HG02938 (cell line): ENCODE results near the gene SEMA4D.

Source experiments
- ATAC-seq: cut with Tn5 transposase; IDR thresholded peaks from one replicate; pipeline ENCODE4 v1.9.1; 2021; ENCODE audit warnings: mild to moderate bottlenecking, moderate library complexity; ENCODE audit not compliant: unreplicated experiment

SEMA4D gene

DNA sequence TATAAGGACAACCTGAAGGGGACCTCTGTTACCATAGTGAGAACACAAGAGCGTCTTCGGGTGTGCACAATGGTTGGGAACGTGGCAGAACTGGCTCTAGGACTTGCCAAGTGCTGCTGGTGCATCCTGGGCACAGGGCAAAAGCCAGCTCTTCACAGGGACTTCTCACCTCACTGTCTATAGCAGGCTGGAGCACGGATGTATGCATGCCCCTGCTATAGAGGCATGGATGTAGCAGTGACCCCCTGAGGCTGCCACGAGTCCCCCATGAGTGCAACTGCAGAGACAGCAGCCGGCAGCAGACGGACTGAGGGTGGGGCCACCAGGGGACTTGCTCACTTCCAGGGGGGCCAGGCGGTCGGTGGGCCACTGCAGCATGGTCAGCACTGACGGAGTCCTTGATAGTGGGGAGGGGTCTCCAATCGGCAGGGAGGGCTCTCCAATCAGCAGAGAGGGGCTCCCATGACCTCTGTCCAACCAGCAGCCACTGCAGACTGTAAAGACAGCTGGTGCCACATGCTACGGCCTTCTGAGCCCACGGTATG, 64.9 kb downstream of the SEMA4D start:
- ATAC-seq, result no peak

DNA sequence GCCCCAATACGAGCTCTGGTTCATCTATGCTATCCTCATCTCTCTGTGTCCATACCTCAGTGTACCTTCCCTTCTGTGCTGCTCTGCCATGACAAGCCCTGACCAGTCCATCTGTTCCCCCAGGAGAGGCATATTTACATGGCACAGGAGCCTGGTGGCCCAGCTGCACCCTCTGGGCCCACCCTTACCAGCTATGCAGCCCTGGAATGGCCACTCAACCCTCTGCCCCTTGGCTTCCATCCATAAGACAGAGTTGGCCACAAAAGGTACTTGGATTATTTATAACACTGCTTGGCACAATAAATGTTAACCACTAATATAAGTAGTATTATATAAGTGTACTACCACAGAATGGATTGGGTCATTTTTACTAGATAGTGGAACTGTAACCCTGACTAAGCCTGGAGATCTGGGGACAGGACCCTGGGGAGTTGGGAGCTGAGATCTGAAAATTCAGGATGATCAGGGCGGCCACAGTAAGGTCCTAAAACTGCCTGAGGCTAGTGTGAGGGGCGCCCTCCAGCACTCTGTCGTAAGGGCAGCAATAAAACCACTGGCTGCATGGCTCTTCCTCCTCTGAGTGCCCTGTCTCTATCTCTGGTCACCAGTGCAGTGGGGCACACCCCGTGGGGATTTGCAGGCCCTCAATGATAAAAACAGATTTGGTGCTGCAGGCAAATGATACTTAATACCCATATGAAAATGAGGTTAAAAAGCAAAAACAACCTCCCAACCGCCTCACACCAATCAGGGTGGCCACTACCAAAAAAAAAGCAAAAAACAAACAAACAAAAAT, 65.8 kb downstream of the SEMA4D start:
- no peak for ATAC-seq

DNA sequence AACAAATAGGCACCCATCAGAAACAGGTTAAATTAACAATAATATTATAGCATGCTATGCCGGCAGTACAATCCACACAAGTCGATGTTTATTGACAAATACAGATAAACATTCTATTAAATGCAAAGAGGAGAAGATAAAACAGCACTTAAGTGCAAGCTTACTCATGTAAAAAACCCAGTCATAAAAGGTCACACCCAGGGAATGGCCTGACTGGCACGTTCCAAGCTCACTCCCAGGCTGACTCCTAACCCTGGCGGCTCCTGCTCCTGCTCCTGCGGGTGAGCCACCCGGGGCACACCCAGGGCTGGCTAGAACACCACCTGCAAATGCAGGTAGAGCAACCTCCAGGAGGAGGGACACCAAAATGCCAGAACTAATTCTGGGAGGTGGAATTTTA, 66.9 kb downstream of the SEMA4D start:
- ATAC-seq, result no peak

DNA sequence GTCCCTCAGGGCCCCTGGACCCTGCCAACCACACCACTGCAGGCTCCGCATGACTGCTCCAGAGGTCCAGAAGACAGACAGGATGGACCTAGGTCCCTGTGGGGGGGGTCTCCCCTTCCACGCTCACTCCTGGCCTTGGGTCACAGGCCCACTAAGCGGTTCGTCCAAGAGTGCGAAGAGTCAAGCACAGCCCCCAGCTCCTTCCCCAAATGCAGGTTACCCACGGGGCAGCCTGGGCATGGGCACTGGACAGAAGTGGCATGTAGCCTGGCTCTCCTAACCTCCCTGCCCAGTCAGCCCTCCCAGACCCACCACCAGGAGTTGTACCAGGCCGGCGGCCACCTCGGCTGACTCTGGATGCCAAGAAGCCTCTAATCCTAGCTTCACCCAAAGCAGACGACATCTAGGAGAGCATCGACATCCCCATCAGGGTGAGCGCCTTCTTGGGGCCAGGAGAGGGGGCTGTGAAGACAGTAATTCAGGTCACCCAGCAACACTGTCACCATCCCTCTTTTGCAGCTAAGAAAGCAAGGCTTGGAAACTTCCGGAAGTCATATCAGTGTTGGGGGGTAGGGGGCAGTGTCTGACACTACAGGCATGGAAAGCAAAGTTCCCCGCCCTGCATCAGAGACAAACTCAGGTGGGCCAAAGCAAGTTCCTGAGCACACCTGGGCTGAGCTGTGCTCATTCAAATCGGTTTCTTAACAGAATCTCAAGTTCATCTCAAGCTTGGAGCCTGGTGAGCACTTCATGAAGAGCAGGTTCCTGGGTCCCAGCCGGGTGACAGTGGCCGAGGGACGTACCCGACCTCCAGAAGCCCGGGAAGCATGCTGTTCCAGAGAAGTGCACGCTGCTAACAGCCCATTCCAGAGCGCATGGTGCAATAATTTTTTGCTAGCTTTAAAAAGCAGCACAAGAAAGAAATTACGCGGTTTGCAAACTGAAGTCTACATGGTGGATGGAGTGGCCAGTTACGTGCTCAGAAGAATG, 68.7 kb downstream of the SEMA4D start:
- no peak for ATAC-seq

DNA sequence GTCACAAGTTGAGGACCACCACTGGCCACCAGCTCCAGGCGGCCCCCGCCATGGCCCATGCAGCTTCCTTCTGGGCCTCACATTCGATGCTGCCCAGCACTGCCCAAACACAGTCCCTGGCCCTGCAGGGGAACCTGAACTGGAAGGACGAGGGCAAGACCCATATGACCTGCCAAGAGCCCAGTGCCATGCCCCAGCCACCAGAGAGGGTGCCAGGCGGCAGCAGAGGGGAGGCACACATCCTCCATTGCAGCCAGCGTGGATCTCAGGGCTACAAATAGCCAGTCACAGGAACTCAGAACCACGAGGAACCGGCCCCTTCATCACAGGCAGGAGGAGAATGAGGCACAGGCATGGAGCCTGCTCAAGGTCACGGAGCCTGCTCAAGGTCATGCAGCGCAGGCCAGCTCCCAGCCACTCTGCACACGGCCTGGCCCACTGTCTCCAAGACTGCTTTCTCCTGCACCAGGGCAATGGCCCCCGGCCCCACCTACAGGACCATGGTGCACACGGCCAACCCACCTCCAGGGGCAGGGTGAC, 69.6 kb downstream of the SEMA4D start:
- no peak for ATAC-seq

DNA sequence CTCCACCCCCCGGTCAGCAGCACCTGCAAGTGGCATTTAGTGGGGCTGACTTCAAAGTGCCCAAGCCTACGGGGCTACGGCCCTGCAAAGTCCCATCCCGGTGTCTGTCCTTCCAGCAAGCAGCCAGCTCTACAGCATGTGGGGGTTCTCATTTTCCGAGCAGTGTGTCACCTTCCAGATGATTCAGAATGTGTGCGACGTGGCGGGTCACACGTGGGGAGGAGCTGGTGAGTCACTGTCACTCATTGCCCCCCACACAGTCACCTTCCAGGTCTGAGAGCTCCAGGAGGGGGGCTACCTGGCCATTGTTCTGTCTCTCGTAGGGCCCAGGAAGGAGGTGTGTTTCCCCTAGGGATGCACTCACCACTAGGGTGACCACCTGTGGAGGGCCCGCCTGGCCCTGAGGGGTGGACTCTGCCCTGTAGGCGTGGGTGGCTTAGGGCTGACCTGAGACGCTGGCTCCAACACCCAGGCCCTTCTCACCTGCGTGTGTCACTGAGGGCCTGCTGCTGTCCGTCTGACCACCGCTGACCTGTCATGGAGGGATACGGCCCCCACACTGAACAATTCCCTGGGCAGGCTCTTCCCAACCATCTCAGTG, 70.2 kb downstream of the SEMA4D start:
- no peak for ATAC-seq

DNA sequence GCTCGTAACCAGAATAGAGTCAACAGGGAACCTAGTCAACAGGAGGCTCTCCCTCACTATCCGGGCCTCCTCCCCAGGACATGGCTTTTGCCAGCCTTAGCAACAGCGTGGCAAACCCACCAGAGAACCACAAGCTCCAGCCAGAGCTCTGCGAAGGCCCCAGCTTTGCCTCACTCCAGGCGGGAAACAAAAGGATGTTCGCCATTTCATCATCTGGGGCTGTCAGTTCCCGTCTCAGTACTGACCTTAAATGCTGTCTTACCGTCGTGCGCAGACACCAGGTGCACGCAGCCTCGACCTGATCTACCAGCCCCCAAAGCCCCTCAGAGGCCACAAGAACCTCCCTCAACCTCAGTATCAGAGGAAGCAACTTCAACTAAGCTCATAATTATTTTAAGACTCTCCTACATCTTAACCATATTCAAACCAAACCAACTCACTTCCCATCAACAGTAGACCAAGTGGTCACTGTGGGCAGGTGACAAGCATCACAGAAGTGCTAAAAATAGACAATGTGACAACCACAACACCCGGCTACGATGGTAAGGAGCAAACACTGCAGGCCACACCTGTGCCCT, 71.4 kb downstream of the SEMA4D start:
- peak; percentile 63 for ATAC-seq

DNA sequence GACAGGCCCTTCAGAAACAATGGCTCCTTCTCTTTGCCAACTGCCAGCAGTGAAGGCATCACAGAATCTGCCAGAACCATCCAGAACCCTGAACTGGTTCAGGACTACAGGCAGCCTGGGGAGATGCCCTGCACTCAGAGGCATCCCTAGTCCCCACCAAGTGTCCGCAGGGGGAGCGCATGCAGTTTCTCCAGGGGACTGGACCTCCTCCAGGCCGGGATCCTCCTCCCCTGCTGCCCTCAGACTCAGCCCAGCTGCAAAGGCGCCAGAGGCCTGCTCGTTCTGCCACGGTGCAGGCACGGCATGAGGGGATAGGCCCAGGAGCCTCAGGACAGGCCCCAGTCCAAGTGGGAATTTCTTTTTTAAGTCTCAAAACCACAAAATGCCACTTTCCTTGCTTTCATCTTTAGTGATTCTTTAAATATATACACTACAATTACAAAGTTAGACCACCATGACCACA, 72.0 kb downstream of the SEMA4D start:
- no peak for ATAC-seq

DNA sequence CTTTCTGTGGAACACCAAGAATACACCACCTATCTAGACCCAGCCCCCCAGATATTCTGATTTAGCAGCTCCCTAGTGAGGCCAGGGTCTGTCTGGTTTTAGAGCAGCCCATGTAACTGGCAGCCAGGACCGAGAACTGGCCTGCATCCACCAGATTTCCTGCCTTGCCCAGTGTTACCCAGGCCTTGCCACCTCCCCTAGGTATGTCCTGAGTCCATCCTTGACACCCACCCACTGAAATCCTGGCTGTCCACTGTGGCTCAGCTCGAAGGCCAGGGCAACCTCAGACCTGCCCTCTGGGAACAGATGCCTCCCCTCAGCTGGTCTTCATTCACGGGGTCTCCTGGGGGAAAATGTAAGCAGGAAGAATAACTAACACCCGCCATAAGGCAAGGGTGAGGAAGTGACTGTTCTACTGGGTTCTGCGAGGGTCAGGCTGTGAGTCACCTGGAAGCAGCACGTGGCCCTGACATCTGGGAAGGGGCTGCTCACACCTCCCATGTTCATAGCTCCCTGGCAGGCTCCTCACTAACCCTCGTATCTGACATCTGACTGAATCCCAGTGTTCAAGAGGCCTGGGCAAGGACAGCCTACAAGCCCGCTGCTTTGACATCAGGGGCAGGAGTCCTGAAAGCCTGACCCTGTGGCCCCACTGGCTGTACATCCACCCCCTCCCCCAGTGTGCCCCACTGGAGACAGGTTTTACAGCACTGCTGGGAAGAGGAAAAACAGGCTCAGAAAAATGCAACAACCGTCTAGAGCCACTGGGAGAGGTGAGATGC, 72.7 kb downstream of the SEMA4D start:
- ATAC-seq, result no peak

DNA sequence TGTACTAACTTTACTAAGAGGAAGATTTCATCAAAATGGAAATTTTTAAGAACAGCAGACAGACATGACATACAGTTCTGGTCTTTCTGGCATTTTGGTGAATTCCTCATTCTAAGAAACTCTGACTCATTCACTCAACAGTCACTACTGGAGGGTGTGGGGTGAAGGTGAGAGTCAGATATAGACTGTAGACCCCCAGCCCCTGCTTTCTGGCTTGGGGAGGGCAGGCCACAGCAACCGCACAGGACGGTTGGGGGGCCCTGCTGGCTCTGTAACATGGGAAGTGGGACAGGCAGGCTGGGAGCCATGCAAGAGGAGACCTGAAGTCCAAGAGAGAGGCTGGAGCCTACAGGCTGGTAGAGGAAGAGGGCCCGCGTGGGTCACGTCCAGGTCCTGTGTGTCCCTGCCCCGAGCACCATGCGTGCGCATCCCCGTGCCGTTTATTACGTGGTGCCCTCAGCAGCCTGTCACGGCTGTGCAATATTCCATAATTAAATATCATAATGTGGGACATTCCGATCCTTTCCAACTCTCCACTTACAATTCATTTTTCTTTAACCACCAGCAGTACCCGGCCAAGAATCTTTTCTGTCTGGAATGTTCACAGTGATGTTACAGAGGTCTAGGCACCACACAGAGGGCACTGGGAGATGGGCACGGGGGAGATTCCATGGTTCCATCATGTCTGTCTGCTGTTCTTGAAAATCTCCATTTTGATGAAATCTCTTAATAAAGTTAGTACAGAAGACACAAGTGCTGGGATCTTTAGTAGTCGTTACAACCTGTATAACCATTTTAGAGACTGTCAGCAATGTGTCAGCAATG, 75.5 kb downstream of the SEMA4D start:
- no peak for ATAC-seq

DNA sequence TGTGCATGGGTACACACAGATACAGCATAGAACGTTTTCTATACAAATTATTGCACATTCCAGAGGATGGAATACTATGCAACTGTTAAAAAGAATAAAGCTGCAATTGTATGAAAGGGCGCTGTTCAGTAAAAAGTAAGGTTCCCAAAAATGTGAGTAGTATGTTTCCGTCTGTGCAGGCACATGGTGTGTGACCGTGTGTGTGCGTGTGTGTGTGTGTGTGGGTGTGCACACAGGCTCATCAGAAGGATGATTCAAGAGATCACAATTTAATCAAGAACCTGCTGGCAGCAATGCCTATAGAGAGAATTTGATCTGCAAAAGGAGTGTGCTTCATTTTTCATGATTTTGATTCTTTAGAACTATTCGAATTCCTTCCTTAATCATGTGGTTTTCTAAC, 76.3 kb downstream of the SEMA4D start:
- ATAC-seq, result no peak

DNA sequence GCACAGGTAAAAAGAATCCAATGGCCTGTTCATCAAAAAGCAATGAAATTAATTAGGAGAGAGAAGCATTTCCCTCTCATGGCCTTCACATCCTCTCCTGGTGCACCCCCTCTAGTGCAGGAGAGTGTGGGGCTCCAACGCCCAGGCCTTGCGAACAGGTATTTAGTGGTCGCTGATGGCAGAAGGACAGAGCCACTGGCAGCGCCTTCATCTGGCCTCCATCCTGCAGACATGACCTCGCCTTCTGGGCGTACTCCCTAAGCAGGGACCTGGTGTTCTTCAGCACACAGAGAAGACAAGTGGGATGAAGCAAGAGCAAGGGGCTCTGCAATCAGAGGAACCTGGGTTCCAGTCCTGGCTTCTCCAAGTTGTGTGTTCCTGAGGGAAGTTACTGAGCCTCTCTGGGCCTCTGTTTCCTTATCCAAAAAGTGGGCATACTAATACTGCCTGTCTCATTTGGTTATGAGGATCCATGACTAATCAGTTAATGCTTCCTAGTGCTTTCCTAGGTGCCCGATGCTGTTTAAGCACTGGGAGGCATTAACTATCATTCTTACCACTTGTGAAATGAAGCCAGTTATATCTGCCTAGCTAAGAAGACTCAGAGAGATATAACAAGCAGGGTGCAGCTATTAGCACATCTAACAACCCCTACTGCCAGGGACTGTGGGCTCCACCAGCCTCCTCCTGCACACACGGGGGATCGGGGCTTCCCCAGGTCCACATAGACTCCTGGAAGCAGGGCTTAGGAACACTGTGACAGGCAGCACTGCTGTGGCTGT, 77.3 kb downstream of the SEMA4D start:
- no peak for ATAC-seq

DNA sequence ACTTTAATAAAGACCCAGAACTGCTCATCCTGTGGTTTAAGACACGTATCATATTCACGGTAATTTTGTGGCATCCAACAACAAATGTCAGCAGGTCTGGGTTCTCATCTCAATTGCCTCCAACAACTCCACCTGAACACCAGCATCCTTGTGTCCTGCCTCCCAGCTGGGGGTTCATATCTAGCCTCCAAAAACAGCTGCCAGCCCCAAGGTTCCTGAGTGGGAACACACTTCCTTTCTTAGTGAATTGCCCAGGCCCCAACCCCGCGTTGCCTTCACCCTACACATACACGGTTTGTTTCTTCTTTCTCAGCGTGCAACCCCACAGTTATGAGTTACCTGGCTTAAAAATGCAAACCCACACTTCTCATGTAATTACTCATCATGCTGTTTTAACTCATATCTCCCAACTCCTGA, 77.9 kb downstream of the SEMA4D start:
- ATAC-seq, result no peak

DNA sequence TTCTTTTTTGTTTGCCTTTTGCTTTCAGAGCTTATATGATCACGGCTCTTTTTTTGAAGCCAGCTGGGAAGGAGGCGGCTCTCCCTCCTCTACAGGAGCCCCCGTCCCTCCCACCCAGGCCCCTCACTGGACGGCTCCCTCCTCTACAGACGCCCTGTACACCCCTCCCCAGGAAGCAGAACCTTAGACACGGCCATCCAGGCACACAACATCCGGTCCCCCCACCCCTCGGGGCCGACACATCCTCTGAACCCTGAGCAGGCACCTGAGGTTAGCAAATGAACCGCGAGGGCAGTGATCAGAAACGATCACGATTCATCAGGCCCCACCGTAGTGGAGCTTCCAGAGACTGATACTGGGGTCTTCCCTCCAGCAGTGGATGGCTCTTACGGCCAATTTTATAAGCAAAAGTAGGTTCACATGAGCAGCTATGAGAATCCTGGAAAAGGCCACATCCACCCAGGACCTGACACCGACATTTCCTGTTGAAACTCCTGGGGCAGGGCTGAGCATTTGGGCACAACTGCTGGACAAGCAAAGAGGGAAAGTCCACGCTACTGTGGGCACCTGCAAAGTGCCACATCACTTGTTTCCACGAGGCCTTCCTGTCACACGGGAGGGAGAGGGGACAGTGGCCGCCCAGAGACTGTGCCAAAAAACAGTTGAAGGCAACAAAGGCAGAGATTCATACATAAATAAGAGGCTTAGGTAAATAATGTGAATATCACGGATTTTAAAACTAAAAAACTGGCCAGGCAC, 78.9 kb downstream of the SEMA4D start:
- ATAC-seq, result peak; percentile 57

DNA sequence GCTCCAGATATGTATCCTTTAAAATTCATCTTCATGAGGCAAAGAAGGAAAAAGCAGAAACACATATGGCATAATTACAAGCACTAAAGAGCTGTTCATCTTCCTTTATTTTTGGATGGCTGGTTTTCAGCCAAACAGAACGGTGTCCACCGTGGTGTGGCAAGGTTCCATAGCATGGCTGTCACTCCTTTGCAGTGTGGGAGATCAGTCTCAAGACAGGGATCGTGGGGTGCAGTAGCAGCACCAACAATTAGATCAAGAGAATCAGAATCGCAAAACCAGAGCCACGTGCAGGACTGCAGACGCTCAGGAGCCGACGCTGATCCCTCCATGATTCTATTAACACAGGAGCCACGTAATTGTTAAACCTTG, 79.5 kb downstream of the SEMA4D start:
- ATAC-seq, result no peak

DNA sequence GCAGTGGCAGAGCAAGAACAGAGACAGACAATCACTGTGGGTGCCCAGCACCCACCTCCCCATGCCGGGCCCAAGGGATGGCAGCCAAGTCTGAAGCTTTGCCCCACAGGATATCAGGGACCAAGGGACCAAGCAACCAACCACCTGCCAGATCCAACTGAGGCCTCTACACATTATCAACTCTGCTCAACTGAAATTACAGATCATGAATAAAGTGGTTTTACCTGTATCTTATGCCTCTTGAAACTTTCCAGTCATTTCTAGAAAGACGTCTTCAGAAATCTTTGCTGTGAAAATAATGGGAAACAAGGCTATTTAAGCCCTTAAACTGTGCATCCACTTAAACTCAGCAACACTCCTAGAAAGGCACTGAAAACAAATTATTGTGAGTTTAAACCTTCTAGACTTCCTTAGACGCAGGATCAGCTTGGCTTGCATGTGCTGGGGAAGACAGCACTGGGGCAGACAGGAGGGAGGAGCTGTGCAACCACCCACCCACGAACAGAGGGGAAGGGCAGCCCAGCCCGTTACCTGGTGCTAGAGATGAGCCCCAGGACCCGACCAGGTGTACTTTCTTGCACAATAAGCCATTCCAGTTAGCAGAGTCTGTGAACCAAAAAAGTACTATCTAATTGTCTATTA, 80.0 kb downstream of the SEMA4D start:
- ATAC-seq, result no peak
